Measurements from ENCODE around the gene TRMT13.
"Not testable (repeated sequence)": the region's sequence is repeated elsewhere in the genome, so short reads cannot be mapped to it uniquely, and the experiment has no call there.

- not testable (repeated sequence) for TF ChIP-seq ATF2 (CRISPR knock-in tag; IDR thresholded peaks at IDR 0.05); KDM5A (IDR thresholded peaks at IDR 0.05; ENCODE audit: borderline replicate concordance, low read length); JUND (CRISPR knock-in tag; IDR thresholded peaks at IDR 0.05); ZNF18 (CRISPR knock-in tag; IDR thresholded peaks at IDR 0.05; ENCODE audit: insufficient replicate concordance); KLF16 (CRISPR knock-in tag; IDR thresholded peaks at IDR 0.05); BRF2 (CRISPR knock-in tag; IDR thresholded peaks at IDR 0.05); HMGA1 (CRISPR knock-in tag; conservative IDR thresholded peaks at IDR 0.05); NFRKB (IDR thresholded peaks at IDR 0.05); HOXA5 (CRISPR knock-in tag; IDR thresholded peaks at IDR 0.05); ZNF274 (CRISPR knock-in tag; IDR thresholded peaks at IDR 0.05); U2AF1 (optimal IDR thresholded peaks at IDR 0.05; ENCODE audit: low read depth, low read length)
- TF ChIP-seq, protein P1, sequence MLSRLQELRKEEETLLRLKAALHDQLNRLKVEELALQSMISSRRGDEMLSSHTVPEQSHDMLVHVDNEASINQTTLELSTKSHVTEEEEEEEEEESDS (CRISPR knock-in tag; IDR thresholded peaks at IDR 0.05; ENCODE audit: borderline replicate concordance) = not testable (repeated sequence)
Measured at GRCh38 chr1:100200060-100200459, 67.1 kb downstream of the TRMT13 start.

All from HepG2 (cell line).